ENCODE results near the gene PTPRM. TPM values are rescaled to one million over a fixed set of nuclear protein-coding genes. Genes with fewer than 3 reads are reported as not detected.

Gene PTPRM
- total and polyA plus RNA-seq, 2 of the 4 experiments (the other 2 are of a cell fraction): 28.3 to 51.2 TPM

DNA sequence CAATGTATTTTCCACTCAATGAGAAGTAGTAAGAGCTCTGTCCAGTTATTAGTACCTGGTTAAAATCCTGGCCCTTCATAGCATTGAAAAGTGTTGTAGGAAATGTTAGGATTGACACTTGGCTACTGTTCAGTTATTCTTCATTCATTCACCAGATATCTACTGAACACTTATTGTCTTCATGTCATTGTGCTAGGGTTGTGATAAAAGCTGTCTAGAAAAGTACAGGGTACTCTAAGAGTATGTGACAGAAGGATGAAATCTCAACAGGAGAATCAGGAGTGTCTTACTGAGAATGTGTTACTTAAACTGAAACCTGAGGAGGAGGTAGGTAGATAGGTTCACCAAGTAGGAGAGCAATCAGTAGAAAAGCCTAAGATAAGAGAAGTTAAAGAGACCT, 530.3 kb downstream of the PTPRM start:
- Histone ChIP-seq H3K56ac (ENCODE audit: extremely low read depth, insufficient read depth, low read length) (no peak overlapping the region), H3K9ac (ENCODE audit: low read depth, low read length) (no peak overlapping the region), H3K4me1 (ENCODE audit: control insufficient read depth, insufficient read depth, low read length) (no peaks in the 10 kb centered on the region), H3K79me1 (ENCODE audit: low read depth in 1 of 2, low read length in 2 of 2) (no peaks in the 10 kb centered on the region), H3K14ac (replicated peaks; ENCODE audit: low read depth, low read length) (no peak overlapping the region), H3K23ac (ENCODE audit: low read depth, low read length) (no peak overlapping the region), H3K4me2 (ENCODE audit: low read depth, low read length) (no peak overlapping the region), H4K5ac (ENCODE audit: low read depth, low read length) (no peak overlapping the region), H3K9me1 (ENCODE audit: insufficient read depth, low read length) (no peaks in the 10 kb centered on the region; the same call in 1 of the 2 replicates), H4K20me1 (ENCODE audit: insufficient read depth, low read length) (no peaks in the 10 kb centered on the region), H3K4me3 (ENCODE audit: insufficient read depth, low read depth, low read length) (no peak overlapping the region), H3K4ac (ENCODE audit: low read depth, low read length) (no peak overlapping the region), H2AK9ac (replicated peaks; ENCODE audit: low read depth, low read length, poor library complexity) (no peak overlapping the region), H4K8ac (ENCODE audit: low read depth in 2 of 2, low read length in 2 of 2) (no peak overlapping the region), H3K9me3 (ENCODE audit: control insufficient read depth, insufficient read depth, low read length) (peaks cover under 1% of the 10 kb centered on the region; the same call in 1 of the 2 replicates), H2AFZ (replicated peaks; ENCODE audit: low read length, poor library complexity) (no peak overlapping the region), H2BK20ac (ENCODE audit: low read depth, low read length) (no peak overlapping the region), H4K91ac (ENCODE audit: insufficient read depth, low read depth, low read length) (no peak overlapping the region), H2BK5ac (ENCODE audit: low read depth, low read length, poor library complexity, severe bottlenecking) (no peak overlapping the region), H2AK5ac (ENCODE audit: low read depth, low read length) (no peak overlapping the region), H2BK15ac (ENCODE audit: low read depth, low read length) (no peak overlapping the region), H3K18ac (ENCODE audit: low read depth, low read length) (no peak overlapping the region), H3K27me3 (ENCODE audit: control insufficient read depth, insufficient read depth, low read length) (no peaks in the 10 kb centered on the region), H3K27ac (ENCODE audit: insufficient read depth, low read length) (no peak overlapping the region), H3K36me3 (ENCODE audit: control insufficient read depth, insufficient read depth, low read length) (peaks cover 2% of the 10 kb centered on the region; the same call in 1 of the 2 replicates), H2BK120ac (ENCODE audit: low read depth, low read length) (no peak overlapping the region)
- DNase-seq (no peak), ATAC-seq (ENCODE audit: low read depth) (no peak)
- CTCF ChIA-PET: no interaction called here
- dilution Hi-C loops (cut with HindIII; ENCODE audit: low sequenced_read_pairs, unreplicated experiment): no loop called here
- intact Hi-C loops (cut with micrococcal nuclease): no loop called here
- in situ Hi-C loops (cut with MboI; ENCODE audit: low sequenced_read_pairs): no loop called here
- POLR2A ChIA-PET (ENCODE audit: unreplicated experiment): no interaction called here
- BruUV-seq (replicated peaks): no TSS peak
- no peak for TF ChIP-seq CTCF (conservative IDR thresholded peaks at IDR 0.05; ENCODE audit: low read depth, low read length)
